NCI-H1436 (cell line): ENCODE data around the gene TBXAS1.

ENCODE experiments used
- DNase-seq: peaks from one replicate; lab custom pipeline; 2025; lab: John Stamatoyannopoulos, UW

TBXAS1 gene

DNA sequence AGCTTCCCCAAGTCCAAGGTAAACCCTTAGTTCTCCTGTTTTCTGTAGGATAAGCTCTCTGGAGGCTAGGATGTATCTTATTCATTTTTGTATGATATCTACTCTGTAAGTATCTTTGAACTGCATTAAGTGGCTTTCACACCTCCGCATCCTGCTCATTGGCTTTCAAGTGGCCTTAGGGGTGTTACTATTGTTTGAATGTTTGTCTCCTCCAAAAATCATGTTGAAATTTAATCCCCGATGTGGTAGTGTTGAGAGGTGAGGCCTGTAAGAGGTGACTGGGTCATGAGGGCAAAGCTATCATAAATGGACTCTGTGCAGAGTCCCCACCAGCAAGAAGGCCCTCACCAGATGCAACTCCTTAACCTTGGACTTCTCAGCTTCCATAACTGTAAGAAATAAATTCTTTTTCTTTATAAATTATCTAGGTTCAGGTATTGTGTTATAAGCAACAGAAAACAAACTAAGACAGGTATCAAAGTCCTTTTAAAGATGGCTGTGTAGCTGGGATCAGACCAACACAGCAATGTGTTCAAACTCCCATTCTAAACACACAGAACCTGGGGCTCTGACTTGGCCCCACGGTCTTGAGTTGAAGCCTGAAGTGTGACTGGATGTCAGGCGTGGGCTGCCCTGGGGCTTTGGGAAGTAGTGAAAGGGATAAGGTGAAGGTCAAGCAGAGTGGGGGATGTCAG is 25.9 kb downstream of the TBXAS1 start:
- DNase-seq, result no peak

GRCh38 chr7:139855498-139856270 is 26.6 kb downstream of the TBXAS1 start:
- no peak for DNase-seq

DNA sequence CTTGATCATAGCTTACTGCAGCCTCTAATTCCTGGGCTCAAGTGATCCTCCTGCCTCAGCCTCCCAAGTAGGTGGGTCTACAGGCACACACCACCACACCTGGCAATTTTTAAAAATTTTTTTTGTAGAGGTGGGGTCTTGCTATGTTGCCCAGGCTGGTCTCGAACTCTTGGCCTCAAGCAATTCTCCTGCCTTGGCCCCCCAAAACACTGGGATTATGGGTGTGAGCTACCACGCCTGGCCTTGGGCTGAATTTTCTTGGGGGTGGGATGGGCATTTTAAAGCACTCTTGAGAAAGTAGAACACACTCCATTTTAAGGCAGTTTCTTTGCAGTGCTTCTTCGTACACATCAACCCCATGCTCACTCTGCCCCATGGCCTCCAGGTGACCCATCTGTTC is 28.7 kb downstream of the TBXAS1 start:
- no peak for DNase-seq

GRCh38 chr7:139860090-139860775 is 31.2 kb downstream of the TBXAS1 start:
- no peak for DNase-seq

DNA sequence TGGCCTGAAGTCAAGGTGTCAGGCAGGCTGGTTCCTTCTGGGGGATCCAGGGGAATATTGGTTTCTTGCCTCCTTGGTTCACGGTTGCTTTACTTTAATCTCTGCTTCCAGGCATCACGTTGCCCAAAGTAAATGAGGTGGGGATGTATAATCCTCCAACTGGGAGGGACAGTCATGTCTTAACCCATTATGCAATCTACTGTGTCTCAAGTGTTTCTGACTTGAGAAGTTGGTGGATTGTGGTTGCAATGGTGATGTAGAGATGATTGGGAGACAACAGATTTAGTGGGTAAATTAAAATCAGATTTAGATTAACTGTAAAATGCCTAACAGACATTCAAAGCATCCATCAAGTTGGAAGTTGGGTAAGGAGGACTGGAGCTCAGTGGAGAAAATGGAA is 32.7 kb downstream of the TBXAS1 start:
- no peak for DNase-seq

- DNase-seq, result no peak
Measured at GRCh38 chr7:139866047-139866837, 37.2 kb downstream of the TBXAS1 start.

GRCh38 chr7:139867847-139868246 is 38.8 kb downstream of the TBXAS1 start:
- no peak for DNase-seq

DNA sequence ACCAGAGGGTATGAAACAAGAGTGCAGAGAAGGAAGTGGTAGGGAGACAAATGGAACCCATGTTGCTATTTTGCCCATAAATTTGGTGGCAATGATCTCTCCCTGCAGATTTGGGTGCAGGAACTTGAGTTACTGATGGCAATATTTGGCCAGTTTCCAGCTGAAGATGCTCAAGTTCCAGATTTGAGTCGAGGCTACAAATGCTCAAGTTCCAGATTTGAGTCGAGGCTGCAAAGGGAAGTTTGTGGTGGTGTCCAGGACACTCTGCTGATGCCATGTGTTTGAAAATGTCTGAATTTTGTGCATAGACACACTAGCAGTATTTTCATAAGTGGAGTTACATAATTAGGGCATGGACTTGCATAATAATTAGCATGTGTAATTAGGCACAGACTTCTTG is 40.8 kb downstream of the TBXAS1 start:
- DNase-seq, result no peak

- no peak for DNase-seq
Measured at GRCh38 chr7:139870380-139870779, 41.3 kb downstream of the TBXAS1 start.

DNA sequence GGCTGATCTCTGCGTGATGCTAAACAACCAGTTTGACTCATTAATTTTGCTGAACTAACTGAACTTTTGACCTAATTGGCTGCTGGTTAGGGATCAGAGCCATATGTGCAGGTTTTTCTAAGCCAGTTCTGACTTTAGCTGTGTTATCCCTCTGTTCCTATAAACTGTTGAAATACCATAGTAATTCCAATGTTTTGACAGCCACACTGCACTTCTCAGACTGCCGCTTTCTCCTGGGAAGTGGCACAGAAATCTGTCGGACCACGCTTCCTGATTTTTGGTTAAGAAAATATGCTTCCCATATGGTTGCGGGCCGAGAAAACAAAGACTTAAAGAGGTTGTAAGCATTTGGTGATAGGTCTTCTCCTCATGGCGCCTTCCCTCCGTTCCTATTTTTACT is 42.3 kb downstream of the TBXAS1 start:
- DNase-seq, result no peak

DNA sequence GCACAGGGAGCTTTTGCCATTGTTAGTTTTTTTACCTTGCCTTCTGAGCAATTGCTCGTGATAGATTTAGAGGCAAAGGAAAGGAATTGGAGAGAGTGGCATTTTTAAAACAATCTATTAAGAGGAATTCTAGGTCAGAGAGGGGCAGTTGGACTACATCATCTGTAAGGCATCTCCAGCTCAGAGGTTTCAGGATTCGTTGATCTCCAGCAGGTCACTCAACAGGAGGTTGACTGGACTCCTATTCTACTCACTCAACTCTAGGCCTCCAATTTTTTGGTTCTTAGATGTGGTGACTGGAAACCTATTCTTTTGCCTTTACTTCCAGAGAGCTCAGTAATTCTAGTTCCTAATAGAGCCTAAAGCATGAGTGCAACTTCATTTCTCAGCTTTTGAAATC is 42.8 kb downstream of the TBXAS1 start:
- no peak for DNase-seq

GRCh38 chr7:139873593-139874301 is 44.7 kb downstream of the TBXAS1 start:
- no peak for DNase-seq

DNA sequence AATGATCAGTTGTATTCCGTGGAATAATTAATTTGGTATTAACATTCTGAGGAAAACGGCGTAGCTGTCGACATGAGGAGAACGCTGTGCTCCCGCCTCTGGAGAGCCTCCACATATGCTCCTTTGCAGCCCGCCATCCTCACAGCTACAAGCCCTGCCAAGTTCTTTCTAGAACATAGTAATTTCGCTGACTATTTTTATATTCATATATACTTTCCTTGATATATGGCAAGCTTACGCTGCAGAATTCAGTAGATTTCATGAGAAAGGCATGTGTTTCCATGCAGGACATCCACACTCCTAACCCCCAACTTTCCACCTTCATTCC is 45.2 kb downstream of the TBXAS1 start:
- no peak for DNase-seq

- DNase-seq, result no peak
Measured at GRCh38 chr7:139875821-139876241, 46.8 kb downstream of the TBXAS1 start.

DNA sequence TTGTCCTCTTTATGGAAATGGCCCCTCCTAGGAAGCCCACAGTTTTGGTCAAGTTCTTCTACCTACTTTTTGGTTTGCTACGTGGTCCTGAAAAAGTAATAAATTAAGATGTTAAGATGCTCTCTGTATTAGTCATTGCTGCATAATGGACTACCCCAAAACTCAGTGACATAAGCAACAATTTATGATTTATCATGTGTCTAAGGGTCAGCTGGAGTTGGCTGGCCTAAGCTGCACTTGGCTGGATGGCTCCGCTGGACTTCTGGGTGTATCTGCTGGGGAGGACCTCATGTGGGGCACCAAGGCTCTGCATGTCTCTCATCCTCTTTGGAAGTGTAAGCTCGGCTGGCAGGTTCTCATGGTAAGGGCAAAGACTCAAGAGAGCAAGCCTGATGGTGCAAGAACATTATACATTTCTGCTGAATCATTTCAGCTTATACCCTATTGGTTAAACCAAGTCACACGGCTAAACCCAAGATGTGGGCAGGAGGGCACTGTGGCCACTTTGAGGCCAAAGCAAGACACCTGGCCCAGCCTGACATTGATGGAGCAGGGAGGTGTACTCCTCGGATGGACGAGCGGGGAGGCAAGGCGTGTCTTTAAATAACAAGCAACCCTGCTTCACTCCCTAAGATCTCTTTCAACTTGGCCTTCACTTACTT is 47.7 kb downstream of the TBXAS1 start:
- DNase-seq, result no peak

- no peak for DNase-seq
Measured at GRCh38 chr7:139883814-139884213, 54.8 kb downstream of the TBXAS1 start.

DNA sequence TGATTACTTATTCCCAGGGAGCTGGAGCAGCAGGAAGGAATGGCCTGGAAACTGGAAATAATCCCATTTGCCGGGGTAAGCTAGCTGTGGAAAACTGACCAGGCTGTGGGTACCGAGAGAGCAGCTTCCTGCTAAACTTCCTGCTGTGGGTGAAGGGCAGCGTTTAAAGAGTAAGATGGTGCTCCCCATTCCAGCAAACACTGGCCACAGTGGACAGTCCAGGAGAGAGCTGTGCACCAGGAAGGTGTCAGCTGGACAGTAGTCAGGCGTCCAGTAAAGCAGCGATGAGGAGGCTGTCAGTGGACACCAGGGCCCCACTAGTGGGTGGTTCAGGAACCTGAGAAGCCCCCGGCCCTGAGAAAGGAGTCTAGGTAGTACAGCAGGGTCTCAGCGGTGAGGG is 55.4 kb downstream of the TBXAS1 start:
- DNase-seq, result no peak

GRCh38 chr7:139885511-139885910 is 56.4 kb downstream of the TBXAS1 start:
- no peak for DNase-seq

GRCh38 chr7:139886206-139886605 is 57.1 kb downstream of the TBXAS1 start:
- DNase-seq, result no peak

DNA sequence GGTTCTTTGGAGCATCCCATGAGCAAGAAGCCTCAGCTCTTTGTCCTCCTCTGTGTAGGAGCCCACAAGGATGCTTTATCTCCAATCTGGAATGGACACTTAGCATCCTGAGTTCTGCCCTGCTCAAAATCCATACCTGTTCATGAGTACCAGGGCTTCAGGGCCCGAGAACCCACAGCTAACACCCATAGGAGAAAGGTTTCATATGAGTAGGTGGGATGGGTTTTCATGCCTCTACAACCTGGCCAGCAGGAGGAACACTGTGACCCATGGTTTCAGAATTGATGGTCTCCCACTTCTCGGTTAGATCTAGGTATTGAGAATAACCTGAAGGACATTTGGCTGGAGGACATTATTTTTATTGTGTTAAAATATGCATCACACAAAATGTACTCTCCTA is 57.8 kb downstream of the TBXAS1 start:
- DNase-seq, result no peak

DNA sequence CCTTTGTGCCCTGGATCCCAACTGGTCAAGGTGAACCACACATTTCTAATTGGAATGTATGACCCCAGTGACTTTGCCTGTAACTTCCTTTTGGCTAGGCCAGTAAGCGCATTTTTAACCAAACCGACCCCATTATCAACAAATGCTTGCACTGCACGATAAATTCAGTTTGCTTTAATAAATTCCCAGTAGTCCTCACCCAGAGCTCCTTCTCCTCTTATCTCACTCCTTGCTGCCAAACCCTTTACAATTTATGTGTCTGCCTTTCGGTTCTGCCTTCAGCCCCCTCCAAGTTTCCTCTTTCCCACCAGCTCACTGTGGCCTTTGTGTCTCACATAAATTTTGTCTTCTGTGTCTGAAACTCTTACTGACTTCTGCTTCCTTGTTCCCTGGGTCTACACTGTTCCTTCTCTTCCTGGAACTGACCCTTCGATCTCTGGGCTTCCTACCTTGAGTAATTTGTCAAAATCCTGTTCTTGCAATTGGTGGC is 59.0 kb downstream of the TBXAS1 start:
- DNase-seq, result no peak
